ENCODE results near the gene CAMK2A.

CAMK2A gene

DNA sequence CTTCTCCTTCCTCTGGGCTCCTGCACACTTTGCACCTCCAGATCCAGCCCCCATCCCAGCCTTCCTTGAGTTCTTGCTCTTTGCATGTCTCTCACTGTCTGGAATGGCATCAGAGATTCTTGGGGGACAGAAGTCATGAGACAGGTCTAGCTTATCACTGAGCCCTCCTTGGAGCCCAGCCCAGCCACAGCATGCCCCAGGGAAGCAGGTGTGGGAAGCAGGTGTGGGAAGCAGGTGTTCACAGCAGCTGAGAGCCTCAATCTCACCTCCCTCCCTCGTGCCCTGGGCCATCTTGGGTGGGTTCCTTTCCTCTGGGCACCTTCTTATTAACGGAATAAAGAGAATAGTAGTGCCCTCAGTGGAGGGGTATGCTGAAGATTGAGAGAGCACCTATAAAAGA, 72.5 kb downstream of the CAMK2A start:
- Histone ChIP-seq H2AFZ (ENCODE audit: low read depth) (no peak overlapping the region), H3K4me3 (IDR thresholded peaks at IDR 0.05; ENCODE audit: insufficient read depth, low read depth, low read length) (no peak overlapping the region), H3K27ac (no peak overlapping the region), H3K4me1 (ENCODE audit: low read depth, poor library complexity, severe bottlenecking) (no peaks in the 10 kb centered on the region), H4K20me1 (ENCODE audit: insufficient read depth) (no peaks in the 10 kb centered on the region), H3K4me2 (no peak overlapping the region), H3K9ac (no peak overlapping the region), H3K27me3 (ENCODE audit: insufficient read depth, low read depth) (no peaks in the 10 kb centered on the region), H3K79me2 (ENCODE audit: insufficient read depth, low read depth) (no peaks in the 10 kb centered on the region), H3K36me3 (ENCODE audit: insufficient read depth) (no peaks in the 10 kb centered on the region)
- TF ChIP-seq, protein P1, sequence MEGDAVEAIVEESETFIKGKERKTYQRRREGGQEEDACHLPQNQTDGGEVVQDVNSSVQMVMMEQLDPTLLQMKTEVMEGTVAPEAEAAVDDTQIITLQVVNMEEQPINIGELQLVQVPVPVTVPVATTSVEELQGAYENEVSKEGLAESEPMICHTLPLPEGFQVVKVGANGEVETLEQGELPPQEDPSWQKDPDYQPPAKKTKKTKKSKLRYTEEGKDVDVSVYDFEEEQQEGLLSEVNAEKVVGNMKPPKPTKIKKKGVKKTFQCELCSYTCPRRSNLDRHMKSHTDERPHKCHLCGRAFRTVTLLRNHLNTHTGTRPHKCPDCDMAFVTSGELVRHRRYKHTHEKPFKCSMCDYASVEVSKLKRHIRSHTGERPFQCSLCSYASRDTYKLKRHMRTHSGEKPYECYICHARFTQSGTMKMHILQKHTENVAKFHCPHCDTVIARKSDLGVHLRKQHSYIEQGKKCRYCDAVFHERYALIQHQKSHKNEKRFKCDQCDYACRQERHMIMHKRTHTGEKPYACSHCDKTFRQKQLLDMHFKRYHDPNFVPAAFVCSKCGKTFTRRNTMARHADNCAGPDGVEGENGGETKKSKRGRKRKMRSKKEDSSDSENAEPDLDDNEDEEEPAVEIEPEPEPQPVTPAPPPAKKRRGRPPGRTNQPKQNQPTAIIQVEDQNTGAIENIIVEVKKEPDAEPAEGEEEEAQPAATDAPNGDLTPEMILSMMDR (conservative IDR thresholded peaks at IDR 0.05; ENCODE audit: low read depth, low read length): no peak

DNA sequence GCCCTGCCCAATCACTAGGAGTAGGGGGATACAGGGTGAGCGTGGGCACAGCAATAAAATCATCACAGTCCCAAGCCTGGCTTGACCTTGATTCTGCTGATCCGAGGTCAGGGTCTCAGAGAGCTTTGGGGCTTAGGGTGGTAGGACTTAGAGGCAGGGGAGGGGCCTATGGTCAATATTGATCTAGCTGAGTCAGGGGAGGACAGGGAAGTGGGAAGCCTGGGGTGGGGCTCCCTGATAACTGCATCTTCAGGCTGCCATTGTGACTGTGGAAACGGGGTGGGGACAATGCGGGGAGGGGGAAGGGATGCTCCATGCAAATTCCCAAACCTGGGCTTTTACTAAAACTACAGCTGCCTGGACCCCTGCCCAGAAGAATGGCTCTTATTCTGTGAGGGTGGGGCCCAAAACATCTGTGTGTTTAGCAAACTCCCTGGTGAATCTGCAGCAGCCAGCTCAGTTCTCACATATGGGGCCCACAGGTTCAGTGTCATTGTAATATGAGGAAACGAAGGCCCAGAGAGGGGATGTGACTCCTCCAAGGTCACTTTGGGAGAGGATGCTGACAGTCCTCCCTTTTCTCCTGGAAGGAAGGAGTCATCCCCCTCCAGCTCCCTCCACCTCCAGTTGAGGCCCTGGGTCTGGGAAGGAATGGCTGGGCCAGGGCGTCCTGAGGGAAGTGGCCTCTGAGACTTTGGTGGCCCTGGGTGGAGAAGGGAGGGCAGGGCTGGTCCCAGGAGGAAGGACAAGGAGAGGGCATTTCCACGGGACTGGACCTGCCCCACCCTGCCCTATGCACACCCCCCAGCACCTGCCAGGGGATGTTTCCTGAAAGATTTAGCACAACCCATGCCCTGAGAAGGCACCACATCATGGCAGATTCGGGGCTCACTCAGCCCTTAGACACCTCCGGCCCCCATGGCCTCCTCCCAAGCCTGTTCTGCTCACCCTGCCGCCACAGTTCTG, 73.3 kb downstream of the CAMK2A start:
- H3K27ac ChIP-seq: no peak overlapping the region
- no peaks in the 10 kb centered on the region for H3K27me3 ChIP-seq (ENCODE audit: insufficient read depth, low read depth)
- H3K4me2 ChIP-seq: no peak overlapping the region
- H3K36me3 ChIP-seq (ENCODE audit: insufficient read depth): no peaks in the 10 kb centered on the region
- H3K9ac ChIP-seq: no peak overlapping the region
- H3K4me3 ChIP-seq (IDR thresholded peaks at IDR 0.05; ENCODE audit: insufficient read depth, low read depth, low read length): no peak overlapping the region
- no peaks in the 10 kb centered on the region for H3K4me1 ChIP-seq (ENCODE audit: low read depth, poor library complexity, severe bottlenecking)
- H3K79me2 ChIP-seq (ENCODE audit: insufficient read depth, low read depth): no peaks in the 10 kb centered on the region
- TF ChIP-seq, protein P1 (conservative IDR thresholded peaks at IDR 0.05; ENCODE audit: low read depth, low read length): no peak
- no peak overlapping the region for H2AFZ ChIP-seq (ENCODE audit: low read depth)
- H4K20me1 ChIP-seq (ENCODE audit: insufficient read depth): no peaks in the 10 kb centered on the region

DNA sequence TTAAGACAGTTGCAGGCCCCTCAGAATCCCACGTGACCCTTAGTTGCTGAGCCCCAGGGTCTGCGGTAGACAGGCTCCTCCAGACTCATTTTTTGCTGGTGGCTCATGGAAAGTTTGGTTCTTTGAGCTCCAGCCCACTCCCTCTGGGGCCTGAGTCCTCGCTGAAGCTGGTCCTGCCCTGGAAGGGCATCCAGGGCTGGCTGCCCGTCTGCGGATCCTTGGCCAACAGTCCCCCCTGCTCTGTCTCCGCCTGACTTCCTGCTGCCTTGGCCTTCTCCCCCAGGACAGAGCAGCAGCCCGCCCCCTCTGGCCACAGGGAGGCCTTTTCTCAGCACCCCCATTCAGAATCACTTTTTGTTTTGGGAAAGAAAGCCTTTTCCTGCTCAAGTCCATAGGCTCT, 75.3 kb downstream of the CAMK2A start:
- Histone ChIP-seq H3K79me2 (ENCODE audit: insufficient read depth, low read depth) (no peaks in the 10 kb centered on the region), H3K4me3 (IDR thresholded peaks at IDR 0.05; ENCODE audit: insufficient read depth, low read depth, low read length) (no peak overlapping the region), H4K20me1 (ENCODE audit: insufficient read depth) (no peaks in the 10 kb centered on the region), H3K27me3 (ENCODE audit: insufficient read depth, low read depth) (no peaks in the 10 kb centered on the region), H3K36me3 (ENCODE audit: insufficient read depth) (no peaks in the 10 kb centered on the region), H3K27ac (no peak overlapping the region), H3K4me1 (ENCODE audit: low read depth, poor library complexity, severe bottlenecking) (no peaks in the 10 kb centered on the region), H3K9ac (no peak overlapping the region), H3K4me2 (no peak overlapping the region), H2AFZ (ENCODE audit: low read depth) (no peak overlapping the region)
- TF ChIP-seq, protein P1 (conservative IDR thresholded peaks at IDR 0.05; ENCODE audit: low read depth, low read length): no peak

DNA sequence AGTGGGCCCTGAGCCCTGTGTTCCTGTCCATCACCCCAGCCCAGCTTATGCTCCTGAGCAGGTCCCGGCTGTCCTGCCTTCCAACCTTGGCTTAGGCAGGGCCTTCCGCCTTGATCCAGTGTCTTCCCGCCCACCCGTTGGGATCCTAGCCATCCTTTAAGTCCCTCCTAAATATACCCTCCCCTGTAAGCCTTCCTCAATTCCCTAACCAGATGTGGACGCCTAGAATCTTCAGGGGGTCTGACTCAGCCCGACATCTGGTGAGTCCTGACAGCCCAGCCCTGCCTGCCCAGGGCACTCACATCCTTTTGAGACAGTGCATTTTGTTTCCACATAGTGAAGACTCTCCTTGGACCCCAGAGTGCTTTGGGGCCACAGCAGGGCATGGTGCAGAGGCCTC, 76.0 kb downstream of the CAMK2A start:
- Histone ChIP-seq H3K4me1 (ENCODE audit: low read depth, poor library complexity, severe bottlenecking) (no peaks in the 10 kb centered on the region), H3K4me3 (IDR thresholded peaks at IDR 0.05; ENCODE audit: insufficient read depth, low read depth, low read length) (no peak overlapping the region), H3K27ac (no peak overlapping the region), H4K20me1 (ENCODE audit: insufficient read depth) (no peaks in the 10 kb centered on the region), H3K4me2 (no peak overlapping the region), H3K36me3 (ENCODE audit: insufficient read depth) (no peaks in the 10 kb centered on the region), H3K27me3 (ENCODE audit: insufficient read depth, low read depth) (no peaks in the 10 kb centered on the region), H2AFZ (ENCODE audit: low read depth) (no peak overlapping the region), H3K9ac (no peak overlapping the region), H3K79me2 (ENCODE audit: insufficient read depth, low read depth) (no peaks in the 10 kb centered on the region)
- TF ChIP-seq, protein P1 (conservative IDR thresholded peaks at IDR 0.05; ENCODE audit: low read depth, low read length): no peak
